ENCODE measurements around the gene MCU. TPM values are rescaled to one million over a fixed set of nuclear protein-coding genes. Genes with fewer than 3 reads are reported as not detected.

Gene MCU
- total RNA-seq, 4 donors from 2014 or later = 25.1 to 82.4 (median 65.1) TPM

GRCh38 chr10:72784551-72785351 lies 92.8 kb downstream of the MCU start:
- TF ChIP-seq POLR2A (IDR thresholded peaks at IDR 0.05) = no peak
- in situ Hi-C loops (cut with MboI; ENCODE audit: low pct_ligation_motif_present in 1 of 4, low pct_unique_long_range_greater_than_20kb in 1 of 4, low sequenced_read_pairs in 3 of 4) = no loop called here
- Histone ChIP-seq H3K27ac (peak overlapping the region in 2 of 4 donors; percentile 0 to 2), H3K4me3 (no peak overlapping the region), H3K27me3 (no peaks in the 10 kb centered on the region), H3K36me3 (no peaks in the 10 kb centered on the region), H3K4me1 (peaks cover 0 to 30% (median 11%) of the 10 kb centered on the region in 4 donors), H3K9me3 (no peaks in the 10 kb centered on the region)
- intact Hi-C loops (cut with DNase I; ENCODE audit: low total_unique reads) = no loop called here
- WGBS, 2 donors (ENCODE audit: low coverage in 1 of 2) = 71 to 80% methylated on average over 5 to 7 of the region's 7 CpGs
- peak; percentile 21 for DNase-seq

DNA sequence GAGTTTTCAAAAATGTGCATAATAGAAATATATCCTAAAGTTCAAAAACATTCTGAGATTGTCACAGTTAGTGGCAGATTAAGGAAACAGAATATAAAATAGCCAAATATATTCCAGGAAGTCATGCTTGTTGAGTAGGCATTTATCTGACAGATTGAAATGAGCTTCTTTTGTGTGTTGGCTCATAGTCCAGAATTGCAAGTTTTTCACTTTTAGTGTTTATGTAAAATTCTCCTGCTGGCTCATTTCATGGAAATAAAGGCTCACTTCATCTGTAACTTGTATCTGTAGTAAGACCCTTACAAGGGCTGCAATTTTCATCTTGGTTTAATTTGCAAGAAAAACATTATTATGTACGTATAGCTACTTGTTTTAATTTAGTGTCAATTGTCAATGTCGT lies 93.5 kb downstream of the MCU start:
- 80 to 87% methylated on average over 2 of the region's 2 CpGs for WGBS, 2 donors (ENCODE audit: low coverage in 1 of 2)
- in situ Hi-C loops (cut with MboI; ENCODE audit: low pct_ligation_motif_present in 1 of 4, low pct_unique_long_range_greater_than_20kb in 1 of 4, low sequenced_read_pairs in 3 of 4) (no loop called here), intact Hi-C loops (cut with DNase I; ENCODE audit: low total_unique reads) (no loop called here)
- Histone ChIP-seq H3K4me3 (no peak overlapping the region), H3K27me3 (no peaks in the 10 kb centered on the region), H3K36me3 (no peaks in the 10 kb centered on the region), H3K9me3 (no peaks in the 10 kb centered on the region), H3K4me1 (peaks cover 0 to 37% (median 13%) of the 10 kb centered on the region in 4 donors), H3K27ac (no peak overlapping the region)
- no peak for TF ChIP-seq POLR2A (IDR thresholded peaks at IDR 0.05)
- TF ChIP-seq EP300 (IDR thresholded peaks at IDR 0.05; ENCODE audit: low read depth) = no peak
- TF ChIP-seq POLR2AphosphoS5 (IDR thresholded peaks at IDR 0.05) = no peak
- TF ChIP-seq, protein P1, sequence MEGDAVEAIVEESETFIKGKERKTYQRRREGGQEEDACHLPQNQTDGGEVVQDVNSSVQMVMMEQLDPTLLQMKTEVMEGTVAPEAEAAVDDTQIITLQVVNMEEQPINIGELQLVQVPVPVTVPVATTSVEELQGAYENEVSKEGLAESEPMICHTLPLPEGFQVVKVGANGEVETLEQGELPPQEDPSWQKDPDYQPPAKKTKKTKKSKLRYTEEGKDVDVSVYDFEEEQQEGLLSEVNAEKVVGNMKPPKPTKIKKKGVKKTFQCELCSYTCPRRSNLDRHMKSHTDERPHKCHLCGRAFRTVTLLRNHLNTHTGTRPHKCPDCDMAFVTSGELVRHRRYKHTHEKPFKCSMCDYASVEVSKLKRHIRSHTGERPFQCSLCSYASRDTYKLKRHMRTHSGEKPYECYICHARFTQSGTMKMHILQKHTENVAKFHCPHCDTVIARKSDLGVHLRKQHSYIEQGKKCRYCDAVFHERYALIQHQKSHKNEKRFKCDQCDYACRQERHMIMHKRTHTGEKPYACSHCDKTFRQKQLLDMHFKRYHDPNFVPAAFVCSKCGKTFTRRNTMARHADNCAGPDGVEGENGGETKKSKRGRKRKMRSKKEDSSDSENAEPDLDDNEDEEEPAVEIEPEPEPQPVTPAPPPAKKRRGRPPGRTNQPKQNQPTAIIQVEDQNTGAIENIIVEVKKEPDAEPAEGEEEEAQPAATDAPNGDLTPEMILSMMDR (IDR thresholded peaks at IDR 0.05) = no peak
- no peak for DNase-seq

DNA sequence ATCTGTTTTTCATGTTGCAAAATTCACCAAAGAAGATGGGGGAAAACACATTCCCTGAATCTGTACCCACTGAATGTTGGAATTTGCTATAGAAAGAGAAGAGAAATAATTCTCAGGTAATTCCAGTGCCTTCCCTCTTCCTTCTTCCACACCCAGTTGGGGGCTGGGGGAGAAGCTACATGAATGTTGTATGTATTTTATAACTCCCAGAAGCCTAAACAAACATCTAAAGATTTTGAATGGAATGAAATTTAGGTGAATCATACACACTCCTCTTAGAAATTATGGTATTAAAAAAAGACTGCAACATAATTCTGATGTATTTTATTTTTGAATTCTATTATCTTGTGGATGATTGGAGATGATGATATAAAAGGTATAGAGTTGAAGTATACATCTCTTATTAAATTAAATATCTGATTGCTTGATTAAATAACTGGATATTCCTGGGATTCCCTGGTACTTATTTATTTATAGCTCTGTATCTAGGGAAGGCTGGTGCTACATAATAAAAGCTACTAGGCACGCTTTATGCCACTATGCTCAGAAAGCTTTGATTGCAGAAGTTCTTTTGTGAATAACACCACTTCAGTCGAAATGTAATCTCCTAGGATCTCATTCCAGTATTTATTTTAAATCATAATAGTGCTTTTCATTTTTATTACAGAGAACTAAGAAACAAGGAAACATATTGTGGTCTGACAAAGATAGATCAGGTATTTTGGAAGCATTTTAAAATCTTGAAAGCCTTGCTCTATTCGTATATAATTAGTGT lies 98.5 kb downstream of the MCU start:
- Histone ChIP-seq H3K4me3 (no peak overlapping the region), H3K4me1 (peaks cover 0 to 28% (median 2%) of the 10 kb centered on the region in 4 donors), H3K27me3 (no peaks in the 10 kb centered on the region), H3K9me3 (no peaks in the 10 kb centered on the region), H3K36me3 (no peaks in the 10 kb centered on the region), H3K27ac (no peak overlapping the region)
- in situ Hi-C loops (cut with MboI; ENCODE audit: low pct_ligation_motif_present in 1 of 4, low pct_unique_long_range_greater_than_20kb in 1 of 4, low sequenced_read_pairs in 3 of 4) = no loop called here
- 34 to 43% methylated on average over 3 of the region's 3 CpGs for WGBS, 2 donors (ENCODE audit: low coverage in 1 of 2)
- TF ChIP-seq POLR2AphosphoS5 (IDR thresholded peaks at IDR 0.05) = no peak
- no peak for TF ChIP-seq POLR2A (IDR thresholded peaks at IDR 0.05)
- TF ChIP-seq EP300 (IDR thresholded peaks at IDR 0.05; ENCODE audit: low read depth) = no peak
- TF ChIP-seq, protein P1 (IDR thresholded peaks at IDR 0.05) = no peak
- intact Hi-C loops (cut with DNase I; ENCODE audit: low total_unique reads) = no loop called here
- DNase-seq = no peak

- Histone ChIP-seq H3K27me3 (no peaks in the 10 kb centered on the region), H3K4me3 (no peak overlapping the region), H3K36me3 (no peaks in the 10 kb centered on the region), H3K9me3 (no peaks in the 10 kb centered on the region), H3K4me1 (peaks cover 0 to 28% (median 2%) of the 10 kb centered on the region in 4 donors), H3K27ac (no peak overlapping the region)
- in situ Hi-C loops (cut with MboI; ENCODE audit: low pct_ligation_motif_present in 1 of 4, low pct_unique_long_range_greater_than_20kb in 1 of 4, low sequenced_read_pairs in 3 of 4) (no loop called here), intact Hi-C loops (cut with DNase I; ENCODE audit: low total_unique reads) (no loop called here)
- DNase-seq = no peak
- WGBS, 2 donors (ENCODE audit: low coverage in 1 of 2) = 66 to 88% methylated on average over 3 of the region's 3 CpGs
- no peak for TF ChIP-seq POLR2AphosphoS5 (IDR thresholded peaks at IDR 0.05)
- TF ChIP-seq, protein P1 (IDR thresholded peaks at IDR 0.05) = no peak
- no peak for TF ChIP-seq EP300 (IDR thresholded peaks at IDR 0.05; ENCODE audit: low read depth)
- TF ChIP-seq POLR2A (IDR thresholded peaks at IDR 0.05) = no peak
Observed at GRCh38 chr10:72792288-72792687, 100.3 kb downstream of the MCU start.
